Frontal cortex (tissue), 4 donors: ENCODE results near the gene MCRIP2. TPM values are rescaled to one million over a fixed set of nuclear protein-coding genes. Genes with fewer than 3 reads are reported as not detected.
A peak's percentile ranks its signal among the peaks of the same experiment; 100 is the strongest.
"Not testable (repeated sequence)": the region's sequence is repeated elsewhere in the genome, so short reads cannot be mapped to it uniquely, and the experiment has no call there.

Experiments used
- DNase-seq, 2 donors: peaks; one replicate each; pipeline ENCODE4 v3.0.0; 2012; ENCODE audit warnings: low spot score in 2 of 2
- FAIRE-seq: peaks from 2 replicates; lab custom pipeline; 2012; peaks lifted over from hg19 to GRCh38; lab: Jason Lieb, UNC
- total RNA-seq: library from RNA; depleted of rRNA; stranded (reverse); fragments of >200 nt; gene quantifications from one replicate; pipeline ENCODE4 v1.2.3, GENCODE V29; 2014
- donor health status: control.
- donor health status: control.
- donor health status: control.

Gene MCRIP2
- total RNA-seq, 1 donor from 2014 or later, result 9.8 TPM

DNA sequence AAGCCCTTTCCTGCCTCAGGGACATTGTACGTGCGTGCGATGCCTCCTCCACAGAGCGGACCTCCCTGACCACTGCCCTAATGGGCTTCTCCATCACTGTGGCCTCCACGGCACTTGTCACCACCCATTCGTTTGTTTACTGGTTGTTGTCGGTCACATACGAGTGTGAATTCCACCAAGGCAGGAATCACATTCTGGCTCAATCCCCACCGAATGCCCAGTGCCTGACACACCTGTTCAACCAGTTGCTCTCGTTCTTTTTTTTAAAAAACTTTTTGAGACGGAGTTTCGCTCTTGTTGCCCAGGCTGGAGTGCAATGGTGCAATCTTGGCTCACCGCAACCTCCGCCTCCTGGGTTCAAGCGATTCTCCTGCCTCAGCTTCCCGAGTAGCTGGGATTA is 49.6 kb downstream of the MCRIP2 start:
- FAIRE-seq, result not testable (repeated sequence)

DNA sequence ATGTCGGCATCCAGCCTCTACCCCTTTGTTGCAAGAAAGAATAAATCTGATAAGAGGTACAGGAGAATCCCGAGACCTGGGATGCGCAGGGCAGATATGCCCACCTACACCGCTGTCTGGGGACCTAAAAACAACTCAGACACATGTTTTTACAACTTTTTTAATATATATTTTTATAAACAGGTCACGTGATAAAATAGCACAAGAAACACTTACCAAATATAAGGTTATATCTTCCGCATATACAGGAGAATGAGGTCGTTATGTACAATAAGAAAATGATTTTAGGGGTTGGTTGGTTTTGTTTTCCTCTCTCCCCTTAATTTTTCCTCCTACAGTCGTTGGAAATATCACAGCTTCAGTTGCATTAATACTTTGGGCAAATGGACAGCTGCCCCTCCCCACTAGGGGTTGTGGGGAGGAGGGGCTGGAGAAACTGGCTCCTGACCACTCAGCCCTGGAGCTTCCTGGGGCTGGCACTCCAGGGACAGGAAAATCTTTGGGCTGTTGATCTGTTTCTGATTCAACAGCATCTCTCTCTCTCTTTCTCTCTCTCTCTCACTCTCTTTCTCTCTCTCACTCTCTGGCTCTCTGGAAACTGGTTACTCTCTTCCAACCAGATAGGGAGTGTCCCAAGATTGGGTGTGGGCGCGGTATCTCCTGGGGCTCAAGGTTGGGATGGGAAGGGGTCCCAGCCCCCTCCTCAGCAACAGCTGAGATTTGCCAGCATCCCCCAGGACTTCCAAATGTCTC is 50.9 kb downstream of the MCRIP2 start:
- no peak for FAIRE-seq
- DNase-seq, result no peak

More for the DNA sequence above, 49.6 kb downstream of the MCRIP2 start:
- not testable (repeated sequence) for DNase-seq

DNA sequence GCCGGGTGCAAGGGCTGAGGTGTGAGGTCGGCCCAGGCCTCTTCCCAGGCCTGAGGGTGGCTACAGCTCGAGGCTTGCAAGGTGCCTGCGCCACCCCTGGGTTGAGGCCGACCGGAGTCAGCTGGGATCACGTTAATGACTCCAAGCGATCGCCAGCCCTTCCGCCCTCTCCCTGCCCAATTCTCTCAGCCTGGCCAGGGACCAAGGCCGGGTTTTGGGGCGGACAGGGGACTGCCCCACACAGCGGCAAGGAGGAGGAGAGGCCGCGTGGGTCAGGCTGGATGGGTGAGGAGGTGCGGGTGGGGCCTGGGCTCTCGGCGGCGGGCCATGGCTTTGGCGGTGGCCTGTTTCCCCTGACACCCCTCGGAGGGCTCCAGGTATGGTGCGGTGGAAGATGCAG is 51.7 kb downstream of the MCRIP2 start:
- no peak for FAIRE-seq

DNA sequence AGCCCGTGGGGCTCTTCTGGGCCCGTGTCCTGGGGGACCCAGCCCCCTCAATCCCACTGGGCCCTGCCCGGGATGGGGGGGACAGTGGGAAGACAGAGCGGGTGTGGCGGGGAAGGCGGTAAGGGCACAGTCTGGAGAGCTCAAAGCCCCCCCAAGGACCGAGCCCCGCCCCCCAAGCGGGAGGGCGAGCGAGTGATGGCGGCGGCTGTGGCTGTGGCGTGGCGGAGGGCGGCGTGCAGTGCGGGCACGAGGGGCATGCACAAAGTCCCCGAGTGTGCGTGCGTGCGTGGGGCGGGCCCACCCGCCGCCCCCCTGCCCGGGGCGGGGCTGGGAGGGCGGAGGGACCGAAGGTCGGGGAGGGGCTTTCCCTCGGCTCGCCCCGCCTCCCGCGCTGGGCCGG is 52.1 kb downstream of the MCRIP2 start:
- DNase-seq, result no peak
- FAIRE-seq, result no peak

More for the DNA sequence above, 51.7 kb downstream of the MCRIP2 start:
- no peak for DNase-seq

DNA sequence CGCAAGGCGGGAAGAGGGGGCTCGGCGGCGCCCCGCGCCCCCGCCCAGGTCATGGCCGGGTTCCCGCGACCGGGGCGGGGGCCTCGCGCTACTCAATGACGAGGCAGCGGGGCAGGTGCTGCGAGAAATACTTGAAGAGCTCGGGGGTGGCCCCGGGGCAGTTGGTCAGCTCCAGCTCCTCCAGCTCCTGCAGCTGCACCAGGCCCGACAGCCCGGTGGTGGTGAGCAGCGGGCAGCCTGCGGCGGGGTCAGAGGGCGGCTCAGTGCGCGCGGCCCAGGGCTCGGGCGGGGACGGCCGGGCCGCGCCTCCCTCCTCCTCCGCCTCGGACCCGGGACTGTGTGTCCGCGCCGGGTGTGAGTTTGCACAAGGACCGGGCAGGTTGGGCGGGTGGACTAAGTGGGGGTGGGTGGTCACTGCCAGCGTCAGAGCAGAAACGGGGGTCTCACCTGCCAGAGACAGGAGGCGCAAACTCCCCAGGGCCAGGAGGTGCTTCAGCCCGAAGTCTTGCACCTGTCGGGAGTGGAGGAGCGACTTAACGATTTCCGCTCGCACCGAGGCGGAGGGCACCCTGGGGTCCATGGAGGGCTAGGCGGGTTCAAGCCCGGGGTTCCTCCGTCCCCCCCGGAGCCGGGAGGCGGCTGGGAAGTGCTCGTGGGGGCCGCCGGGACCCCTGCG is 52.7 kb downstream of the MCRIP2 start:
- DNase-seq, result no peak
- FAIRE-seq, result no peak

DNA sequence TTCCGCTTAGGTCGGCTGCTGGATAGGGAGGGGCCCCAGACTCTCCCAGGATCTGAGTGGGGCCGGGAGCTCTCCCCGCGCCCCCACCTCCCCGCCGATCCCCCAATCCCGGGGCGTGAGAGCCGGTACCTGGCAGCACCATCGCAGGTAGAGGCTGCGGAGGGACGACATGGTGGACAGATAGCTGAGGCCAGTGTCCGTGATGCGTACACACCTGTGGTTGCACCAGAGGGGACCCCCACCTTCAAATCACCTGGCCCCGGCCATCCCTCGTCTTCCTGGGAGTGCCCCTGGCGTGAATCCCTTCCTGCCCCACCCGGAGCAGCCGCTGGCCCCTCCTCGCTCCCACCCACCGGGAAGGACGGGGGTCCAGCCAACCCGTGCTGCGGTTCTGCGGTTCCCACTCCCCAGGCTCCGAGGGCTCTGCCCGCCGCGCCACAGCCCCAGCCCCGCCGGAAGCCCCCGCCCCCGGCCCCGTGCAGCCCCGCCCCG is 53.3 kb downstream of the MCRIP2 start:
- DNase-seq, result no peak
- FAIRE-seq, result no peak

DNA sequence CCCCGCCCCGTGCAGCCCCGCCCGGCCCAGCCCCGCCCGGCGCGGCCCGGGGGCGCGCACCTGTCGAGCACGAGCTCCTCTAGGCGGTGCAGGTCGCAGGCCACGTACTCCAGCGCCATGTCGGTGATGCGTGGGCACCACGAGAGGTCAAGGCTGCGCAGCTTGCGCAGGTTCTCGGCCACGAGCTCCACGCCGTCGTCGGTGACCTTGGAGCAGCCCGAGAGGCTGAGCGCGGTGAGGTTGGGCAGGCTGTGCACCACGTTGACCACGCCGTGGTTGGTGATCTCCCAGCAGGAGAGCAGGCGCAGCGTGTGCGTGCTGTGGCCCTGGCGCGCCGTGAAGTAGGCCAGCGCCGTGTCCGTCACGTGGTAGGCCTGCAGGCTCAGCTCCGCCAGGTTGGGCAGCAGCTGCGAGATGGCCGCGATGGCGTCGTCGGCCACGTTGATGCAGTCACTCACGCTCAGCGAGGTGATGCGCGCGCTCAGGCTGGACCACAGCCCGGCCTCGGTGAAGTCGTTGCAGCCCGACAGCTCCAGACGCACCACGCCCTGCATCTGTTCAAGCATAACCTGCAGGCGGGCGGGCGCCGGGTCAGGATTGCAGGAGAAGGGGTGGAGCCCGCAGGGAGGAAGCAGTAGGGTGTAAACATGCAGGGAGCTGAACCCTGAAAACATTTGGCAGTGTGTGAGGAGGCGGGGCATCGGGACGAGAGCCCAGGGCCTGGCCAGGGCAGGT is 53.9 kb downstream of the MCRIP2 start:
- DNase-seq (peak in 1 of 2 donors; percentile 53), FAIRE-seq (no peak)

Other genes starting within 250 kb of the MCRIP2 start
- 12.6 TPM for gene NME4, start 244.6 kb upstream of the MCRIP2 start, total RNA-seq
- 7.7 TPM for gene DECR2, start 239.9 kb upstream of the MCRIP2 start, total RNA-seq
- 26.5 TPM for gene RAB11FIP3, start 216.2 kb upstream of the MCRIP2 start, total RNA-seq
- gene CAPN15, start 114.1 kb upstream of the MCRIP2 start, total RNA-seq, result 7.3 TPM
- gene PRR35, start 81.4 kb upstream of the MCRIP2 start, total RNA-seq, result not detected
- gene NHLRC4, start 74.8 kb upstream of the MCRIP2 start, total RNA-seq, result 0.41 TPM
- gene PIGQ, start 71.9 kb upstream of the MCRIP2 start, total RNA-seq, result 16.7 TPM
- 25.3 TPM for gene RAB40C, start 51.8 kb upstream of the MCRIP2 start, total RNA-seq
- 0.41 TPM for gene WFIKKN1, start 10.8 kb upstream of the MCRIP2 start, total RNA-seq
- 31.8 TPM for gene METTL26, start 5.5 kb upstream of the MCRIP2 start, total RNA-seq
- gene WDR90, start 7.5 kb downstream of the MCRIP2 start, total RNA-seq, result 8.2 TPM
- 17.9 TPM for gene RHOT2, start 26.3 kb downstream of the MCRIP2 start, total RNA-seq
- gene RHBDL1, start 33.8 kb downstream of the MCRIP2 start, total RNA-seq, result 2.0 TPM
- gene STUB1, start 38.6 kb downstream of the MCRIP2 start, total RNA-seq, result 77.5 TPM
- gene JMJD8, start 42.5 kb downstream of the MCRIP2 start, total RNA-seq, result 10.2 TPM
- 2.9 TPM for gene WDR24, start 48.6 kb downstream of the MCRIP2 start, total RNA-seq
- gene FBXL16, start 64.0 kb downstream of the MCRIP2 start, total RNA-seq, result 4.5 TPM
- 23.6 TPM for gene METRN, start 73.3 kb downstream of the MCRIP2 start, total RNA-seq
- 13.0 TPM for gene ANTKMT, start 79.3 kb downstream of the MCRIP2 start, total RNA-seq
- 4.5 TPM for gene CCDC78, start 84.6 kb downstream of the MCRIP2 start, total RNA-seq
- gene HAGHL, start 85.3 kb downstream of the MCRIP2 start, total RNA-seq, result 11.4 TPM
- gene CIAO3, start 99.2 kb downstream of the MCRIP2 start, total RNA-seq, result 50.1 TPM
- not detected for gene MSLN, start 118.9 kb downstream of the MCRIP2 start, total RNA-seq
- 12.6 TPM for gene RPUSD1, start 146.6 kb downstream of the MCRIP2 start, total RNA-seq
- 9.8 TPM for gene CHTF18, start 146.8 kb downstream of the MCRIP2 start, total RNA-seq
- not detected for gene GNG13, start 158.9 kb downstream of the MCRIP2 start, total RNA-seq